ENCODE measurements around the gene ZFAND3. TPM values are rescaled to one million over a fixed set of nuclear protein-coding genes. Genes with fewer than 3 reads are reported as not detected.

Gene ZFAND3
- total RNA-seq, 1 experiment from 2014 or later = 64.0 TPM

GRCh38 chr6:38150021-38150420 is 330.5 kb downstream of the ZFAND3 start:
- TF ChIP-seq EZH2 (IDR thresholded peaks at IDR 0.05; ENCODE audit: borderline replicate concordance, low read depth, low read length, poor library complexity, severe bottlenecking) (no peak), CTCF (conservative IDR thresholded peaks at IDR 0.05; ENCODE audit: low read depth, low read length) (no peak)
- Histone ChIP-seq H3K9me3 (ENCODE audit: low read depth, low read length, poor library complexity, severe bottlenecking) (no peaks in the 10 kb centered on the region), H3K4me3 (ENCODE audit: low read depth, low read length, poor library complexity, severe bottlenecking) (no peak overlapping the region), H3K27me3 (replicated peaks; ENCODE audit: insufficient read depth, low read depth, low read length, poor library complexity) (no peaks in the 10 kb centered on the region), H3K27ac (ENCODE audit: low read depth, low read length, poor library complexity, severe bottlenecking) (no peak overlapping the region), H3K4me1 (ENCODE audit: insufficient read depth, low read length, poor library complexity, severe bottlenecking) (peaks cover 29% of the 10 kb centered on the region), H3K36me3 (ENCODE audit: insufficient read depth, low read length, poor library complexity, severe bottlenecking) (no peaks in the 10 kb centered on the region)
- POLR2A ChIA-PET (ENCODE audit: low non-redundant PET) = interaction anchor here (0.6 kb wide), 1 partner anchor 227 kb away, joined by 3 read pairs; no protein-coding TSS in a partner anchor
- no TSS peak for BruUV-seq (replicated peaks)
- intact Hi-C loops (cut with micrococcal nuclease; ENCODE audit: unreplicated experiment) = no loop called here
- DNase-seq (ENCODE audit: low spot score) = no peak
- CTCF ChIA-PET = interaction anchor here (0.7 kb wide), 1 partner anchor 446 kb away, joined by 4 read pairs; no protein-coding TSS in a partner anchor

- Histone ChIP-seq H3K27ac (ENCODE audit: low read depth, low read length, poor library complexity, severe bottlenecking) (no peak overlapping the region), H3K27me3 (replicated peaks; ENCODE audit: insufficient read depth, low read depth, low read length, poor library complexity) (no peaks in the 10 kb centered on the region), H3K36me3 (ENCODE audit: insufficient read depth, low read length, poor library complexity, severe bottlenecking) (no peaks in the 10 kb centered on the region), H3K4me3 (ENCODE audit: low read depth, low read length, poor library complexity, severe bottlenecking) (no peak overlapping the region), H3K4me1 (ENCODE audit: insufficient read depth, low read length, poor library complexity, severe bottlenecking) (peaks cover 29% of the 10 kb centered on the region), H3K9me3 (ENCODE audit: low read depth, low read length, poor library complexity, severe bottlenecking) (no peaks in the 10 kb centered on the region)
- POLR2A ChIA-PET (ENCODE audit: low non-redundant PET) = interaction anchor here (0.6 kb wide), 1 partner anchor 228 kb away, joined by 3 read pairs; no protein-coding TSS in a partner anchor
- intact Hi-C loops (cut with micrococcal nuclease; ENCODE audit: unreplicated experiment) = no loop called here
- BruUV-seq (replicated peaks) = no TSS peak
- CTCF ChIA-PET = no interaction called here
- TF ChIP-seq EZH2 (IDR thresholded peaks at IDR 0.05; ENCODE audit: borderline replicate concordance, low read depth, low read length, poor library complexity, severe bottlenecking) (no peak), CTCF (conservative IDR thresholded peaks at IDR 0.05; ENCODE audit: low read depth, low read length) (no peak)
- DNase-seq (ENCODE audit: low spot score) = no peak
These were observed 331.3 kb downstream of the ZFAND3 start for GRCh38 chr6:38150681-38151296.

- TF ChIP-seq CTCF (conservative IDR thresholded peaks at IDR 0.05; ENCODE audit: low read depth, low read length) (no peak), EZH2 (IDR thresholded peaks at IDR 0.05; ENCODE audit: borderline replicate concordance, low read depth, low read length, poor library complexity, severe bottlenecking) (no peak)
- Histone ChIP-seq H3K4me3 (ENCODE audit: low read depth, low read length, poor library complexity, severe bottlenecking) (no peak overlapping the region), H3K4me1 (ENCODE audit: insufficient read depth, low read length, poor library complexity, severe bottlenecking) (peaks cover 29% of the 10 kb centered on the region), H3K36me3 (ENCODE audit: insufficient read depth, low read length, poor library complexity, severe bottlenecking) (no peaks in the 10 kb centered on the region), H3K27me3 (replicated peaks; ENCODE audit: insufficient read depth, low read depth, low read length, poor library complexity) (no peaks in the 10 kb centered on the region), H3K9me3 (ENCODE audit: low read depth, low read length, poor library complexity, severe bottlenecking) (no peaks in the 10 kb centered on the region), H3K27ac (ENCODE audit: low read depth, low read length, poor library complexity, severe bottlenecking) (no peak overlapping the region)
- BruUV-seq (replicated peaks) = no TSS peak
- intact Hi-C loops (cut with micrococcal nuclease; ENCODE audit: unreplicated experiment) = no loop called here
- ChIA-PET POLR2A (ENCODE audit: low non-redundant PET) (no interaction called here), CTCF (no interaction called here)
- DNase-seq (ENCODE audit: low spot score) = no peak
These were observed 332.3 kb downstream of the ZFAND3 start for GRCh38 chr6:38151580-38152500.
